ENCODE data around the gene PCSK2. TPM values are rescaled to one million over a fixed set of nuclear protein-coding genes. Genes with fewer than 3 reads are reported as not detected.

PCSK2 gene
- total RNA-seq, 4 donors from 2014 or later = 0.29 TPM; not detected in 3

- Histone ChIP-seq H3K36me3 (no peaks in the 10 kb centered on the region), H3K4me3 (no peak overlapping the region), H3K9me3 (no peaks in the 10 kb centered on the region), H3K27me3 (no peaks in the 10 kb centered on the region), H3K27ac (no peak overlapping the region), H3K4me1 (no peaks in the 10 kb centered on the region)
- TF ChIP-seq POLR2A (IDR thresholded peaks at IDR 0.05) = no peak
- no peak for TF ChIP-seq CTCF (IDR thresholded peaks at IDR 0.05 in 4 of 5, conservative IDR thresholded peaks at IDR 0.05 in 1 of 5)
- intact Hi-C loops (cut with DNase I; ENCODE audit: low total_unique reads) (no loop called here), in situ Hi-C loops (cut with MboI; ENCODE audit: low sequenced_read_pairs in 4 of 4) (no loop called here)
- no peak for ATAC-seq
- DNase-seq = no peak
Observed at GRCh38 chr20:17471606-17472187, 244.9 kb downstream of the PCSK2 start.

- no peak for TF ChIP-seq CTCF (IDR thresholded peaks at IDR 0.05 in 4 of 5, conservative IDR thresholded peaks at IDR 0.05 in 1 of 5)
- TF ChIP-seq POLR2A (IDR thresholded peaks at IDR 0.05) = no peak
- Histone ChIP-seq H3K4me3 (no peak overlapping the region), H3K4me1 (no peaks in the 10 kb centered on the region), H3K27me3 (no peaks in the 10 kb centered on the region), H3K36me3 (no peaks in the 10 kb centered on the region), H3K9me3 (no peaks in the 10 kb centered on the region), H3K27ac (no peak overlapping the region)
- in situ Hi-C loops (cut with MboI; ENCODE audit: low sequenced_read_pairs in 4 of 4) (no loop called here), intact Hi-C loops (cut with DNase I; ENCODE audit: low total_unique reads) (no loop called here)
- ATAC-seq (no peak), DNase-seq (no peak)
Observed at GRCh38 chr20:17473659-17474058, 246.8 kb downstream of the PCSK2 start.

- in situ Hi-C loops (cut with MboI; ENCODE audit: low sequenced_read_pairs in 4 of 4) (no loop called here), intact Hi-C loops (cut with DNase I; ENCODE audit: low total_unique reads) (no loop called here)
- no peaks in the 10 kb centered on the region for H3K36me3 ChIP-seq
- TF ChIP-seq CTCF (IDR thresholded peaks at IDR 0.05 in 4 of 5, conservative IDR thresholded peaks at IDR 0.05 in 1 of 5) (no peak), POLR2A (IDR thresholded peaks at IDR 0.05) (no peak)
- ATAC-seq (no peak), DNase-seq (no peak)
- peaks cover 0 to 4% (median 0%) of the 10 kb centered on the region in 3 donors for H3K27me3 ChIP-seq
- H3K9me3 ChIP-seq = no peaks in the 10 kb centered on the region
- no peaks in the 10 kb centered on the region for H3K4me1 ChIP-seq
- no peak overlapping the region for H3K27ac ChIP-seq
- H3K4me3 ChIP-seq = no peak overlapping the region
Observed at GRCh38 chr20:17479063-17479657, 252.3 kb downstream of the PCSK2 start.

- no peak overlapping the region for H3K4me3 ChIP-seq
- intact Hi-C loops (cut with DNase I; ENCODE audit: low total_unique reads) (no loop called here), in situ Hi-C loops (cut with MboI; ENCODE audit: low sequenced_read_pairs in 4 of 4) (no loop called here)
- ATAC-seq = no peak
- no peak overlapping the region for H3K27ac ChIP-seq
- TF ChIP-seq CTCF (IDR thresholded peaks at IDR 0.05 in 4 of 5, conservative IDR thresholded peaks at IDR 0.05 in 1 of 5) = no peak
- no peak for TF ChIP-seq POLR2A (IDR thresholded peaks at IDR 0.05)
- no peak for DNase-seq
- H3K4me1 ChIP-seq = no peaks in the 10 kb centered on the region
- no peaks in the 10 kb centered on the region for H3K36me3 ChIP-seq
- H3K9me3 ChIP-seq = no peaks in the 10 kb centered on the region
- peaks cover 0 to 4% (median 0%) of the 10 kb centered on the region in 3 donors for H3K27me3 ChIP-seq
Observed at GRCh38 chr20:17480696-17481095, 253.9 kb downstream of the PCSK2 start.
